Panc1 (cell line): Measurements from ENCODE around the gene ZNF519.
"Not testable (repeated sequence)": the region's sequence is repeated elsewhere in the genome, so short reads cannot be mapped to it uniquely, and the experiment has no call there.

Experiments used
- CTCF ChIP-seq: fragments of 450-650 bp; IDR thresholded peaks from 2 replicates; pipeline ENCODE4 v1.5.1; 2017; ENCODE audit warnings: mild to moderate bottlenecking
- POLR2AphosphoS5 ChIP-seq: IDR thresholded peaks from 2 replicates; pipeline ENCODE4 v1.6.1; 2012; ENCODE audit warnings: mild to moderate bottlenecking, low read depth, low read length, moderate library complexity
- TCF7L2 ChIP-seq: IDR thresholded peaks from 2 replicates; pipeline ENCODE4 v1.6.1; 2011; ENCODE audit warnings: mild to moderate bottlenecking, low read depth, low read length, inconsistent platforms

DNA sequence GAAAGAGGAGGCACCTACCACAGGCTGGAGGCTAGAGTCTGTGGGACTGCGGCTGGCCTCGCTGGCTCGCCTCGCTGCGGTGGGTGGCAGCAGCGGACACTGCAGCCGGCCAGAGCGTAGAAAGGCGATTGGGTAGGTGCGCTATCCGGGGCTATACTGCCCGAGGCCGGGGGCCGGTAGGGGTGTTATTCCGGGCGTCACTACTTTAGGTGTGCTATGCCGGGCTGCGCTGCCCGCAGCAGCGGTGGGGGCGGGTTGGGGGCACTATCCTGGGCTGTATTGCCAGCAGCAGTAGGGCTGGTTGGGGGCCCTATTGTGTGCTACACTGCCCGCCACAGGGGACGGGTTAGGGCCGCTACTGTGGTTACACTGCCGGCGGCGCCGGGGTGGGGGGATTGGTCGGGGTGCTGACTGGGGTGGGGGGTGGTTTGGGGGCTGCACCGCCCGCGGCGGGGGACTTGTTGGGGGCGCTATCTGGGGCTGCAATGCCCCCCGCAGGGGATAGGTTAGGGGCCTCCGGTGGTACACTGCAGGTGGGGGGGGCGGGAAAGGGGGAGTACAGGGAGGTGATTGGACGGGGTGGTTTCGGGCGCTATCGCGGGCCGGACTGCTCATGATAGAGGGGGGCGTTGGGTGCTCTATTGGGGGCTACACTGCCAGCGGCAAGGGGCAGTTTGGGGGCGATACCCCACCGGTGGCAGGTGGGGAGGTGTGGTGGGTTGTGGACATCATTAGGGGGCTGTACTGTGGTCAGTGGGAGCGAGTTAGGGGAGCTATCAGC, 45.5 kb upstream of the ZNF519 start:
- TF ChIP-seq TCF7L2, CTCF, POLR2AphosphoS5: not testable (repeated sequence)
